HG03460 (cell line): ENCODE measurements around the gene CCNY.

ENCODE experiments used
- ATAC-seq: cut with Tn5 transposase; IDR thresholded peaks from one replicate; pipeline ENCODE4 v1.9.1; 2021; ENCODE audit not compliant: unreplicated experiment

CCNY gene

DNA sequence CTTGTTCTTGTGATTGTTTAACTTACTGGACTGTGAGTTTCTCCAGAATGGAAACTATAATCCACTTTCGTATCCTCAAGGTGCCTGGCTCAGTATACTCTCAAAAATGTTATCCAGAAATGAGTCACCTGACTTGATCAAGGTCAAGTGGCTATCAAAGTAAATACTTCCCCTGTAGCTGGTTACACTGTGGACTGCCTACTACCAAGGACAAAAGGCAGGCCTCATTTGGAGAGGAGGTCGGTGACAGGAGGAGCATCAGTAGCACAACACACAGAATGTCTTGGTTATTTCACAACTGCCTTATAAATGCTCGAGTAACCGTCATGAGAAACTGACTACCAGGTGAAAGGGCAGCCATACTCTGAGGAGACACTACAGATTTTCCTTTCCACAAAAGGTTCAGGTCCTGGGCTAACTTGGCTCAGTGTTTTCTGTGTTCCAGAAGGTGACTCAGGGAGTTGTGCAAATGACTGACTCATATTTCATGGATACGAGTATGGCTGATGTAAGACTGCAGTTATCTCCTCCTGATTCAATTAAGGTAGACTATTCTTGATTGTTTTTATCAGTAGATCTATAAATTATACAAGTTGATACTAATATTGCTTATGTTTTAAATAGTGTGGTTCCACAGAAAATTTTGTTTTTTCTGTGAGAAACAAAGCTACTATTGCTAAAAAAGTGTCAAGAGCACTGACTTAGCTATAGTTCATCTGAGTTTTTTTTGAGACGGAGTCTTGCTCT lies 4.2 kb upstream of the CCNY start:
- no peak for ATAC-seq

DNA sequence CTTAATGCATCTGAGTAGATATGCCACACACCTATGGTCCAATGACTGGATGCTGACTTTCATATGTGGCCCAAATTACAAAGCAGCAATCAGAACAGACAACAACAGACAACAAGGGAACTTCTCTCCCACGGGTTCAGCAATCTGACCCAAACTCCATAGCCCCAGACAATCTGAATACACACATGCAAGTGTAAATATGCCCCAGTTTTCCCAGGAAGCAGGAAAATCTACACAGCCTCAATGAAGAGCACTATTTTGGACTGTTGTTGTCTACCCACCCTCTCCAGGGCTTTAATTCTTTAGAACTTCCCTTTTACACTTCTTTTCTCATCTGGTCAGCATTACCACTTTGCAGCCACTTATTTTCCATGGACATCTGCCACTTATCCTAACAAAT lies 2.0 kb upstream of the CCNY start:
- ATAC-seq, result no peak

- peak; percentile 1 for ATAC-seq
These were observed 901 bp upstream of the CCNY start for GRCh38 chr10:35335133-35336083.

DNA sequence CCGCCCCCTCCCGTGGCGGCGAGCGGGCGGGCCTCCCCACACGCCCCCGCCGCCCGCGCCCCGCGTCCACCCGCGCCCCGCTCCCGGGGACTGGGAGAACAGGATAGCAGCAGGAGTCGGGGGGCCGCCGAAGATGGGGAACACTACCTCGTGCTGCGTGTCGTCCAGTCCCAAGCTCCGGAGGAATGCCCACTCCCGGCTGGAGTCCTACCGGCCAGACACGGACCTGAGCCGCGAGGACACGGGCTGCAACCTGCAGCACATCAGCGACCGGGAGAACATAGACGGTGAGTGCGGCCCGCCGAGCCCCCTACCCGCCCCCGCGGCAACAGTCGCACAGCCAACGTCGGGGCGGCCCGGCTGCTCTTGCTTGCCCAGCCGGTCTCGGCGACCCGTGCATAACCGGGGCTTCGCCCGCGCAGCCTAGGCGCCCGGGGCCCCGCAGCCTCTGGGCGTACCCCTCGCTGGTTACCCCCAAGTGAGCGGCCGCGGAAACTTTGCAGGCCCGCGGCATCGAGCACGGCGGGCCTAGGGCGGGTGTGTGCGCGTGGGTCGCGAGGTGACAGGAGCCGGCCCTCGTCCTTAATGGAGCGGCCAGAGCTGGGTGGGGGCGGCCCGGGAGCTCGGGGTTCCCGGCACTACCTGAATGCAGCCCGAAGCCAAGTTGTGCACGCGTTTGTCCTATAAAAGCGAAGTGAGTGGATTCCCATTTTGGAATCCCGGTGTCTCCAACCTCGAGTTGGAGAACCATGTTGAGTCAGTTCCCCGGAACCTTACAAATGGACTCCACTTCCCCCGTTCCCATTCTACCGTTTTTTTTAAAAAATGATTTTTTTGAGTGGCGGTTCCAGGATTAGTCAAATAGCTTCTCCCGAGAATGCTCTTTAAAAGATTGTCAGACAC lies 863 bp downstream of the CCNY start:
- no peak for ATAC-seq

DNA sequence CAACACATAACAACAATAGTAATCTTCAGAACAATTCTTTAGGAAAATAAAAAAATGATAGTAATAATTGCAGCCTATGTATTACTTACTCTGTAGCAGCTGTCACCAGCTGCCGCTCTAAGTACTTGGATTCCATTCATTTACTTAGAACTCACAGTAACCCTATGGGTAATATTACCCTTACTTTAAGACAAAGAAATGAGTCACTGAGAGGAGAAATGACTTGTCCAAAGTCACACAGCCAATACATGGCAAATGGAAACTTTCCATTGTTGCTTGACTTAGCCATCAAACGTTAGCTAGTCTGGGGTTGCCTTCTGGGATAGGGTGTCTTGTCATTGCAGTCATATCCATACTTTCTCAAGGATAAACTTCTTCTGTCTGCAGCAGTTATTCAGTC lies 3.6 kb downstream of the CCNY start:
- peak; percentile 45 for ATAC-seq

DNA sequence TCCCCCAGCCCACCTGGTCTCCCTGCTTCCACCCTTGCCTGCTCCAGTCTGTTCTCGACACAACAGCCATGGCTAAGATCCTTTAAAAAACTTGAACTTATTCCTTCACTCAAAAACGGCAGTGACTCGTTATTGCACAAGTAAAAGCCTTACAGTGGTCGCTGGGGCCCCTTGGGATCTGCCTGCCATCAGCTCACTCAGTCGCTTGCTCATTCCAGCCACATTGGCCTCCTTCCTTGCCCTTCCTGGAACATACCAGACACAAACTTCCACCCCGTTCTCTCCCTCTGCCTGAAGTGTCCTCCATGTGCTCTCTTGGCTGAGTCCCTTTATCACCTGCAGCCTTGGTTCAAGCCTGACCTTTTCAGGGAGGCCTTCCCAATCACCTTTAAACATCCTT lies 4.7 kb downstream of the CCNY start:
- ATAC-seq, result no peak

DNA sequence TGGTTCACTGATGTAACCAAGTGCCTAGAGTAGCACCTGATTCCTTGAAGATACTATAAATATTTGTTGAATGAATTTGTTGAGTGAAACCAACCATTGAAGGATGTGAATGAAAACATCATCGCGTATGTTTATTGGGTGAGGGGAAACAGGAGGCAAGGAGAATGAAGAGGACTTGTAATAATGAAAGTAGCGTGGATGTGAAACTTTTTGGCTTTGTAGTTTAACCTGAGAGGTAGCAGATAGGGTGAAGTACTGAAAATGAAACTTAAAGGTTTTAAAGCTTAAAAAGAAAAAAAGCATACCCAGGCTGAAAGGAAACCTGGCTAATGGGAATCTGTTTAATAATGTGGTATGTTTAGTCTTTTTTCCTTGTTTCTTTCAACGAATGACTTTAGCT lies 5.2 kb downstream of the CCNY start:
- peak; percentile 76 for ATAC-seq

GRCh38 chr10:35342183-35342753 lies 6.0 kb downstream of the CCNY start:
- no peak for ATAC-seq

DNA sequence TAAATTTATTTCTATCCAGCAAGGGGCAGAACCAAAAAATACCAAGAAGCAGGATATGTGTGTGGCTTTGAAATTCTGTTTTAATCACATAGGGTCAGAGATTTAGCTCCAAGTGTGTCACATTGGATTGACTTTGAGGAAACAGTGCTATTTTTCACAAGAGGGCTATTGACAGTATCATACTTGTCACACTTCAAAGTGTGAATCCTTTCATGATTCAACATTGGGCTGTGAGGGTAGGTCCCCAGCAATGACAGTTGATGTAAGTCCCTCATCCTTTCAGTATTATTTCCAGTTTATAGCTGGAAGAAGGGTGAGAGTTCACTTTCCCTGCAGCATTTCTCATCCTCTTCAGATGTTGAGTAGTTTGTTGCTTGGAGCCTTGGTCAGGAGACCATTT lies 7.4 kb downstream of the CCNY start:
- no peak for ATAC-seq

DNA sequence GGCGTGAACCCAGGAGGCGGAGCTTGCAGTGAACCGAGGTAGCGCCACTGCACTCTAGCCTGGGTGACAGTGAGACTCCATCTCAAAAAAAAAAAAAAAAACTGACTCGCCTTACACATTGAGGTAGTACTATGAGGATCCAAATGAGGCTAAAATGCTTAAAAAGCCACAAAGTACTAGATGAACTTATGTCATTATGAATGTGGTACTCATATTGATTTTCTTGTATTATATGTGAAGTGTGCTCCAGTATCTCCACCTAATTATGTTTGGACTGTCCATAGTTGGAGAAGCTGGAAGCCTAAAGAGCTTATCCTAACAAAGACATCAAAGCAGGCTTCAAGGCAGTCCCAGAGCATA lies 9.1 kb downstream of the CCNY start:
- ATAC-seq, result no peak

DNA sequence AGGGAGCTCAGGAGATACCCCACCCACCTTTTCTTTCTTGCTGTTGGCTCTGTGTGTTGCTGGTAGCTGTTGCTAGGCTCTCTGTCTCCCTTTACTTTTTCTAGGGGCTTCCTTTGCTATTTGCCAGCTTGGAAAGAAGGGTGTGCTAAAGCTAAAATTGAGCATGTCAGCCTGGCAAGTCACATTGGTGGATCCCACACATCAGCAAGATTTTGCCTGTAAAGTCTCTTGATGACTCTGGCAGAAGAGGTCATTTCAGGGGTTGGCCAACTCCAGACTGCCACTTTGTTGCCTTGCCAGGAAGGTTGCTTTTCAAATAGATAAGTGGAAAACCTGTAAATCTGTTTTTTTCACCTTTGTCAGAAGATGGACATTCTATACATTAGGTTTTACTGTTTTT lies 9.9 kb downstream of the CCNY start:
- ATAC-seq, result no peak

GRCh38 chr10:35347121-35347562 lies 10.8 kb downstream of the CCNY start:
- ATAC-seq, result no peak

GRCh38 chr10:35347899-35348608 lies 11.7 kb downstream of the CCNY start:
- ATAC-seq, result no peak

- no peak for ATAC-seq
These were observed 12.5 kb downstream of the CCNY start for GRCh38 chr10:35348609-35349388.

- ATAC-seq, result no peak
These were observed 13.1 kb downstream of the CCNY start for GRCh38 chr10:35349389-35349915.

GRCh38 chr10:35351021-35351420 lies 14.7 kb downstream of the CCNY start:
- no peak for ATAC-seq

DNA sequence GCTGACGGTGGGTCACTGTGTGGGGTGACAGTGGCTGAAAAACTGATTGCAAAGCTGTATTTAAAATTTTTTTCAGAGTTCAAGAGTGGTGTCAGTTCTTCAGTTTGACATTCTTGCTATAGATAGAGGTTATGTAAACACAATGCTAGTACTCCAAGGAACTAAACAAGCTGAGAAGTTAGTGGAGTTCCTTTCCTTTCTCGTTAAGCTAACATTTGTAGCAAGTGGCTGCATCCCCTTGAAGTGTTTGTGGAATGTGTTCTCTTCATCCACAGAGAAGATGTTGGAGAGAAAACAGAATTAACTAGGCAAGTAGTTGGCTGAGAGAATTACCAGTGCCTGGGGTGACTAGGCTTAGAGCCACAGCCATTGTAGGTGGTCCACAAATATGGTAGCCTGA lies 15.8 kb downstream of the CCNY start:
- ATAC-seq, result no peak

- ATAC-seq, result no peak
These were observed 16.2 kb downstream of the CCNY start for GRCh38 chr10:35352512-35352911.

DNA sequence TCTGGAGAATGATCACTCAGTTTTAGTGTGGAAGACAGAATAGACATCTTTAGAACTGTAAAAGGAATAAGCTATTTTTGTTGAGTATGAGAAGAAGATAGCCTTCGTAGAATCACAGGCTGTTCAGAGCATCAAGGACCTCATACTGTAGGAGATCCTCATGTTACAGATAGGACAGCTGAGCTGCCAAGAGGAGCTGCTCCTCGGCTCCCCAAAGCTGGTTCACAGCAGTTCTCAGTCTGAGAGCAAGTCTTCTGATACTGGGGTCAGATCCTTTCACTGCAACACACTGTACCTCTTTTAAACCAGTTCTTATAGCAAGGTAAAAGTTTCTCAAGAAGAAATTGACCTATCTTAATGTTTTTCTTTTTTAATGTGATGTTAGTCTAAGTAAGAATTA lies 17.1 kb downstream of the CCNY start:
- ATAC-seq, result no peak
